Mesenchymal stem cell (in vitro differentiated cells and primary cell): ENCODE data around the gene HNF4A.
"Not testable (repeated sequence)": the region's sequence is repeated elsewhere in the genome, so short reads cannot be mapped to it uniquely, and the experiment has no call there.

Experiments
- DNase-seq: peaks from one replicate; pipeline ENCODE4 v3.0.0-alpha.2; 2013
- H2AFZ ChIP-seq: one replicate; pipeline ENCODE4 v1.6.1; 2013; ENCODE audit warnings: low read depth, mild to moderate bottlenecking, control low read depth, inconsistent platforms, low read length, moderate library complexity
- H2AK5ac ChIP-seq: 2 replicates; pipeline ENCODE4 v1.6.1; 2013; ENCODE audit warnings: low read length, moderate library complexity, mild to moderate bottlenecking, inconsistent platforms; ENCODE audit not compliant: severe bottlenecking
- H2BK120ac ChIP-seq: one replicate; pipeline ENCODE4 v1.6.1; 2013; ENCODE audit warnings: low read depth, mild to moderate bottlenecking, inconsistent platforms, low read length, moderate library complexity
- H2BK12ac ChIP-seq, 2 experiments: one replicate each; pipeline ENCODE4 v1.6.1; 2013; ENCODE audit warnings: inconsistent platforms in 2 of 2, low read length in 2 of 2, mild to moderate bottlenecking in 2 of 2, moderate library complexity in 2 of 2, control low read depth in 1 of 2
- H2BK15ac ChIP-seq: one replicate; pipeline ENCODE4 v1.6.1; 2013; ENCODE audit warnings: mild to moderate bottlenecking, low read depth, inconsistent platforms; ENCODE audit not compliant: poor library complexity, severe bottlenecking
- H2BK5ac ChIP-seq: 2 replicates; pipeline ENCODE4 v1.6.1; 2013; ENCODE audit warnings: low read depth, mild to moderate bottlenecking, low read length, control low read depth, inconsistent platforms; ENCODE audit not compliant: poor library complexity, severe bottlenecking
- H3K14ac ChIP-seq, 2 experiments: one replicate each; pipeline ENCODE4 v1.6.1; 2013; ENCODE audit warnings: inconsistent platforms in 2 of 2, low read length in 2 of 2, control low read depth in 1 of 2, mild to moderate bottlenecking in 1 of 2, moderate library complexity in 1 of 2
- H3K18ac ChIP-seq, 2 experiments: one replicate each; pipeline ENCODE4 v1.6.1; 2013; ENCODE audit warnings: inconsistent platforms in 2 of 2, low read length in 2 of 2, control low read depth in 1 of 2, low read depth in 1 of 2, mild to moderate bottlenecking in 1 of 2
- H3K23ac ChIP-seq, 2 experiments: one replicate each; pipeline ENCODE4 v1.6.1; 2013; ENCODE audit warnings: inconsistent platforms in 2 of 2, low read length in 2 of 2, mild to moderate bottlenecking in 2 of 2, moderate library complexity in 2 of 2, control low read depth in 1 of 2
- H3K27ac ChIP-seq: 2 replicates; pipeline ENCODE4 v1.5.1; 2013; ENCODE audit warnings: mild to moderate bottlenecking, moderate library complexity, low read length, control low read depth, inconsistent platforms; ENCODE audit not compliant: poor library complexity, severe bottlenecking
- H3K27me3 ChIP-seq, 2 experiments: 2 replicates each; pipeline versions ENCODE4 v1.6.1 to v1.7.0; 2013; ENCODE audit warnings: low read length in 2 of 2, mild to moderate bottlenecking in 2 of 2, moderate library complexity in 2 of 2, control low read depth in 1 of 2, inconsistent platforms in 1 of 2; ENCODE audit not compliant: control insufficient read depth in 1 of 2, insufficient read depth in 1 of 2
- H3K36me3 ChIP-seq, 2 experiments: 2 replicates each; pipeline versions ENCODE4 v1.6.1 to v1.7.0; 2013; ENCODE audit warnings: low read length in 2 of 2, control low read depth in 1 of 2, inconsistent platforms in 1 of 2, low read depth in 1 of 2, mild to moderate bottlenecking in 1 of 2; ENCODE audit not compliant: insufficient read depth in 2 of 2, control insufficient read depth in 1 of 2
- H3K4ac ChIP-seq, 2 experiments: one replicate each; pipeline ENCODE4 v1.6.1; 2013; ENCODE audit warnings: inconsistent platforms in 2 of 2, low read length in 2 of 2, mild to moderate bottlenecking in 2 of 2, moderate library complexity in 2 of 2, control low read depth in 1 of 2, low read depth in 1 of 2
- H3K4me1 ChIP-seq: 2 replicates; pipeline ENCODE4 v1.6.1; 2013; ENCODE audit warnings: low read depth, low read length, control low read depth; ENCODE audit not compliant: control insufficient read depth, insufficient read depth
- H3K4me2 ChIP-seq: 2 replicates; pipeline ENCODE4 v1.6.1; 2013; ENCODE audit warnings: low read length, mild to moderate bottlenecking, inconsistent platforms; ENCODE audit not compliant: poor library complexity, severe bottlenecking
- H3K4me3 ChIP-seq, 2 experiments: 2 replicates each; pipeline versions ENCODE4 v1.5.1 to v1.7.0; 2013; ENCODE audit warnings: low read length in 2 of 2, mild to moderate bottlenecking in 2 of 2, control low read depth in 1 of 2, low read depth in 1 of 2; ENCODE audit not compliant: insufficient read depth in 1 of 2
- H3K79me1 ChIP-seq: replicated peaks from 2 replicates; pipeline ENCODE4 v1.6.1; 2013; ENCODE audit warnings: mild to moderate bottlenecking, control low read depth, low read length, inconsistent platforms; ENCODE audit not compliant: poor library complexity, severe bottlenecking
- H3K9ac ChIP-seq: 2 replicates; pipeline ENCODE4 v1.7.0; 2013; ENCODE audit warnings: mild to moderate bottlenecking, low read length, moderate library complexity
- H3K9me3 ChIP-seq: 2 replicates; pipeline ENCODE4 v1.7.0; 2013; ENCODE audit warnings: mild to moderate bottlenecking, low read length; ENCODE audit not compliant: control insufficient read depth
- H4K8ac ChIP-seq: one replicate; pipeline ENCODE4 v1.6.1; 2013; ENCODE audit warnings: inconsistent platforms, mild to moderate bottlenecking, low read length, moderate library complexity
- H4K91ac ChIP-seq: one replicate; pipeline ENCODE4 v1.6.1; 2013; ENCODE audit warnings: mild to moderate bottlenecking, low read length, inconsistent platforms
- WGBS: methylation state at CpG from one replicate; pipeline ENCODE4 v1.1.7; 2013; ENCODE audit warnings: mixed read lengths; 5-methylcytosine and 5-hydroxymethylcytosine counted together

HNF4A gene

GRCh38 chr20:44468044-44468782 is 112.7 kb downstream of the HNF4A start:
- no peak overlapping the region for H2AFZ ChIP-seq
- no peaks in the 10 kb centered on the region for H3K9me3 ChIP-seq
- peaks cover 0 to 3% of the 10 kb centered on the region in 2 experiments for H3K27me3 ChIP-seq
- no peak overlapping the region for H2BK15ac ChIP-seq
- peak overlapping the region; percentile 39 for H4K8ac ChIP-seq
- no peak overlapping the region for H2BK5ac ChIP-seq
- H3K14ac ChIP-seq: no peak overlapping the region
- no peak overlapping the region for H3K27ac ChIP-seq
- H3K4me1 ChIP-seq: no peaks in the 10 kb centered on the region
- no peak for DNase-seq
- H3K4ac ChIP-seq: peak overlapping the region in 1 of 2 experiments; percentile 30
- no peak overlapping the region for H3K23ac ChIP-seq
- H4K91ac ChIP-seq: no peak overlapping the region
- no peaks in the 10 kb centered on the region for H3K36me3 ChIP-seq
- H2BK12ac ChIP-seq: no peak overlapping the region
- no peaks in the 10 kb centered on the region for H3K79me1 ChIP-seq
- no peak overlapping the region for H3K4me3 ChIP-seq
- no peak overlapping the region for H3K4me2 ChIP-seq
- no peak overlapping the region for H3K18ac ChIP-seq
- 95% methylated on average over 6 of the region's 8 CpGs for WGBS
- H3K9ac ChIP-seq: no peak overlapping the region
- no peak overlapping the region for H2AK5ac ChIP-seq
- no peak overlapping the region for H2BK120ac ChIP-seq

- H3K79me1 ChIP-seq: no peaks in the 10 kb centered on the region
- H3K23ac ChIP-seq: no peak overlapping the region
- H3K4ac ChIP-seq: no peak overlapping the region
- H2BK15ac ChIP-seq: no peak overlapping the region
- H2AK5ac ChIP-seq: no peak overlapping the region
- no peak overlapping the region for H3K18ac ChIP-seq
- no peak for DNase-seq
- no peak overlapping the region for H3K14ac ChIP-seq
- no peak overlapping the region for H3K4me2 ChIP-seq
- no peaks in the 10 kb centered on the region for H3K9me3 ChIP-seq
- no peak overlapping the region for H4K8ac ChIP-seq
- H3K9ac ChIP-seq: no peak overlapping the region
- no peak overlapping the region for H2BK12ac ChIP-seq
- no peaks in the 10 kb centered on the region for H3K36me3 ChIP-seq
- no peak overlapping the region for H2BK5ac ChIP-seq
- no peak overlapping the region for H3K27ac ChIP-seq
- no peaks in the 10 kb centered on the region for H3K27me3 ChIP-seq
- no peak overlapping the region for H3K4me3 ChIP-seq
- H4K91ac ChIP-seq: no peak overlapping the region
- no peak overlapping the region for H2BK120ac ChIP-seq
- 60% methylated on average over 5 of the region's 5 CpGs for WGBS
- H2AFZ ChIP-seq: no peak overlapping the region
- no peaks in the 10 kb centered on the region for H3K4me1 ChIP-seq
Measured at GRCh38 chr20:44470327-44470726, 114.8 kb downstream of the HNF4A start.

GRCh38 chr20:44471481-44471882 is 116.0 kb downstream of the HNF4A start:
- Histone ChIP-seq H4K91ac (no peak overlapping the region), H3K14ac (no peak overlapping the region), H3K27me3 (no peaks in the 10 kb centered on the region), H3K36me3 (no peaks in the 10 kb centered on the region), H3K23ac (no peak overlapping the region), H3K27ac (no peak overlapping the region), H2BK5ac (no peak overlapping the region), H2AK5ac (no peak overlapping the region), H3K9me3 (no peaks in the 10 kb centered on the region), H3K79me1 (peaks cover 8% of the 10 kb centered on the region), H3K4me1 (peaks cover 4% of the 10 kb centered on the region), H2BK15ac (no peak overlapping the region), H2BK120ac (no peak overlapping the region), H3K9ac (no peak overlapping the region), H3K4me3 (no peak overlapping the region), H4K8ac (no peak overlapping the region), H2BK12ac (no peak overlapping the region), H3K18ac (peak overlapping the region in 1 of 2 experiments; percentile 30), H3K4me2 (no peak overlapping the region), H3K4ac (no peak overlapping the region), H2AFZ (no peak overlapping the region)
- 81% methylated on average over 2 of the region's 2 CpGs for WGBS
- peak; percentile 43 for DNase-seq

GRCh38 chr20:44472283-44472682 is 116.8 kb downstream of the HNF4A start:
- not testable (repeated sequence) for H3K14ac ChIP-seq, H4K91ac ChIP-seq, H3K9me3 ChIP-seq, H2BK15ac ChIP-seq, H2BK5ac ChIP-seq, H3K4me1 ChIP-seq, H3K4ac ChIP-seq, H3K36me3 ChIP-seq, H2BK120ac ChIP-seq, H3K4me2 ChIP-seq, DNase-seq, H3K9ac ChIP-seq, H3K27me3 ChIP-seq, H4K8ac ChIP-seq, H3K4me3 ChIP-seq, H2BK12ac ChIP-seq, H2AFZ ChIP-seq, H3K23ac ChIP-seq, H2AK5ac ChIP-seq, H3K18ac ChIP-seq, H3K27ac ChIP-seq
- WGBS: 90% methylated on average over 8 of the region's 9 CpGs
- peaks cover 13% of the 10 kb centered on the region for H3K79me1 ChIP-seq
